Pons (tissue), 1 donor: ENCODE measurements around the gene ALPK3.
A peak's percentile ranks its signal among the peaks of the same experiment; 100 is the strongest.
"Not testable (repeated sequence)": the region's sequence is repeated elsewhere in the genome, so short reads cannot be mapped to it uniquely, and the experiment has no call there.

Experiments
- DNase-seq: peaks from one replicate; pipeline ENCODE4 v3.0.0-alpha.2; 2016; ENCODE audit warnings: low spot score

Gene ALPK3

DNA sequence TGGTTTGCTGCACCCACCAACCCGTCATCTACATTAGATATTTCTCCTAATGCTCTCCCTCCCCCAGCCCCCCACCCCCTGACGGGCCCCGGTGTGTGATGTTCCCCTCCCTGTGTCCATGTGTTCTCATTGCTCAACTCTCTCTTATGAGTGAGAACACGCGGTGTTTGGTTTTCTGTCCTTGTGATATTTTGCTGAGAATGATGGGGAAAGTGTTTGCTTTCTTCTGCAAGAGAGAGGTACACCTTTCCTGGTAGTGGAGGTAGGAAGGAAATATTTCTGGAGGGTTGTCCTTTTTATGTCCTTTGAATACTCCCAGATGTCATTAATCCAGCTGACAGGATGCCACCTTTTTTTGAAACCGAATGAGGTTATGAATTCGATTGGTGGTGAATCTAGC, 56.8 kb downstream of the ALPK3 start:
- no peak for DNase-seq

DNA sequence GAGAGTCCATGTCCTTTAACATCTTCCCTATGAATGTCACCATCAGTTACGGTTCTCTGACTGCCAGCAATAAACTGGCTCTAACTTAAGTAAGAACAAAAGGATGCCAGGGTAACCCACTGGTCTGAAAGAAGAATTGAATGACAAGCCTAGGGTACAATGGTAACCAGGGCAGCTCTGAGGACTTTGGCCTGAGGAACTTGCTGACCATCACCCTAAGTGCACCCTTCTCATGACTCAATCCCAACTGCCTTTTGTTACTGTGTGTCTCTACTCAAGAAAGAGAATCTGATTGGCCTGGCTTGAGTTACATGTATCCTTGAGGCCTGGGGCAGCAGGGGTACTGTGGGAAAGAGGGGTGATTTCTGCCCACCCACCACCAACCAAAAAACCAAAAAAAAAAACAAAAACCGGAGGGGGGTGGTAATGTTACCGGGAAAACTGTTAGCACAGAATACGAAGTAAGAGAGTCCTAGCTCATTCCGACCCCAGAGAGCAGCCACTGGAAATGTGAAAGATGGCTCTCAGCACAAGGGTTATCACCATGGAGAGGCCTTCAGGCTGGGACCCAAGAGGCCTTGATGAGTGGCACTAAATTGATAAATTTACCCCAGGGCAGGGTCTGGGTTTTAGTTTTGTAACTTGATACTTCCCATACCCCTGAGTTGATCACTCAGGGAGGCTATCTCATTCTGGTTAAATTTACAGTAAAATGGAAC, 58.0 kb downstream of the ALPK3 start:
- DNase-seq, result peak; percentile 47

DNA sequence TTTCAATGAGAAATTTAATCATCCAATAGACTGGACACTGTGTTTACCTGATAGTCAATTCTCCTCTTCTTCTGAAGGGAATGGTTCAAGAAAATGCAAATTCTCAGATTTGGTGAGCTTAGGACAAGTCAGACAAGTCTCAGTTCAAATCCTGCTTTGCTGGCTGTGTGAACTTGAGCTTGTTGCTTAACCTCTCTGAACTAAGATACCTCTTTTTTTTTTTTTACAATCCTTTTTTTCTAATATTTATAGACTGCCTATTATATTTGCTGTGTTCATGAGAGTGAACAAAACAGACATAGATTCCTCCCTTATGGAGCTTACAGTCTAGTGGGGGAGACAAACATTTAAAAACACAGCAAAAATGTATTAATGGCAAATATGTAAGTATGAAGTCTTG, 59.1 kb downstream of the ALPK3 start:
- DNase-seq, result no peak

DNA sequence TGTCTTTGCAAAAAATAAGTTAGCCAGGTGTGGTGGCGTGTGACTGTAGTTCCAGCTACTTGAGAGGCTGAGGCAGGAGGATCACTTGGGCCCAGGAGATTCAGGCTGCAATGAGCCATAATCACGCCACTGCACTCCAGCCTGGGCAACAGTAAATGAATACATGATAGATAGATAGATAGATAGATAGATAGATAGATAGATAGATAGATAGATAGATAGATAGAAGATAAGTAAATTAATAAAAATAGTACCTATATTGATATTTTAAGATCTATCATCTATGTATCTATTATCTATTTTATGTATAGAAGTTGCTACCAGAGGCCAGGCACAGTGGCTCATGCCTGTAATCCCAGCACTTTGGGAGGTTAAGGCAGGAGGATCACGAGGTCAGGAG, 60.5 kb downstream of the ALPK3 start:
- not testable (repeated sequence) for DNase-seq

DNA sequence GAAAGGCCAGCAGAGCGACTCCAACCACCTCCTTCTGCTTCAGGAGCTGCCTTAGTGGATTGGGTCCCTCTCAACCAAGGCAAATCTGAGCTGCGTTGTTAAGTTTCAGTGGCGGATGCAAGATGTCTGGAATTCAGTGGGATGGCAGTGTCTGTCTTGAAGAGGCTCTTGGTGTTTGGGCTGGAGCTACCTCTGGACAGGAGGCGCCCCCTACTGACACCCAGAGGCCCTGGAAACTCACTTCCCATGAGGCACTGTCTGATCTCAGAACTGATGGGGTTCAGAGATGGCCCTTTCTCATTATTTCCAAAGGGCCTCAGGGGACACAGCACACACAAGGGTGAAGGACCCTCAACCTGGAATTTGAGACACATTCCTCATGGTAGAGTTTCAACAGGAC, 61.3 kb downstream of the ALPK3 start:
- DNase-seq, result peak; percentile 66

DNA sequence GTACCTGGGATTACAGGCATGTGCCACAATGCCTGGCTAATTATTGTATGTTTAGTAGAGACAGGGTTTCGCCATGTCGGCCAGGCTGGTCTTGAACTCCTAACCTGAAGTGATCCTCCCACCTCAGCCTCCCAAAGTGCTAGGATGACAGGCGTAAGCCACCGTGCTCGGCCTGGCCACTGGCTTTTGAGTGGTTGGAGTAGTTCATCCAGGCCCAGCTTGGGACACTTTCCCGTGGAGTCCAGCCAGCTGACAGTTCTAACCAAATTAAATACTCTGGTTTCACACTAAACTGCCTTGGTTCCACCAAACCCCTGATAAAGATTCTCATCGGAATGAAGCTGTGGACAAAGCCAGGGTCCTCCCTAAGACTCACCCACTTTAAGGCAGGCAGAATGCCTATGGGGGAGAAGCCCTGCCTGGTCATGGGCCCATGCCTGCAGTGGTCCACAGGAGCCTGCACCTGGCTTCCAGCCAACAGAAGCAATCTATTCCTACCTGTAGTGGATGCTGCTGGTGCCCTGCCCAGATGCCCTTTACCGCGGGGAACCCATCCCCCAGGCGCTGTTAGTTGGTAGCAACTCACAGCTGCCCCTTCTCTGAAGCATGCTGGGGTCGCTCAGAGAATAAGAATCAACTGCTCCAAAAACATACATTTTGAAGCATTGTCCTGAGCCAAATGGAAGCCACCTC, 62.1 kb downstream of the ALPK3 start:
- DNase-seq, result no peak

DNA sequence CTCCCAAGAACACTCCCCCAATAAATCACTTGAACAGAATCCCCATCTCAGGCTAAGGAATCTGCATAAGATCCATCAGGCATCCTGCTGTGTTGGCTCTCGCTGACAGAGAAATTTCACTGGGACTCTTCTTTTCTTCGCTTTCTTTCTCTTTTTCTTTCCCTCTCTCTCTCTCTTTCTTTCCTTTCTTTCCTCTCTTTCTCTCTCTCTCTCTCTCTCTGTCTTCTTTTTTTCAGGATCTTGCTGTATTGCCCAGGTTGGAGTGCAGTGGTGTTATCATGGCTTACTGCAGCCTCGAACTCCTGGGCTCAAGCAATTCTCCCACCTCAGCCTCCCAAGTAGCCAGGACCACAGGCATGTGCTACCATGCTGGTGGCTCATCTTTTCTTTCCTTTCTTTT, 62.9 kb downstream of the ALPK3 start:
- no peak for DNase-seq

DNA sequence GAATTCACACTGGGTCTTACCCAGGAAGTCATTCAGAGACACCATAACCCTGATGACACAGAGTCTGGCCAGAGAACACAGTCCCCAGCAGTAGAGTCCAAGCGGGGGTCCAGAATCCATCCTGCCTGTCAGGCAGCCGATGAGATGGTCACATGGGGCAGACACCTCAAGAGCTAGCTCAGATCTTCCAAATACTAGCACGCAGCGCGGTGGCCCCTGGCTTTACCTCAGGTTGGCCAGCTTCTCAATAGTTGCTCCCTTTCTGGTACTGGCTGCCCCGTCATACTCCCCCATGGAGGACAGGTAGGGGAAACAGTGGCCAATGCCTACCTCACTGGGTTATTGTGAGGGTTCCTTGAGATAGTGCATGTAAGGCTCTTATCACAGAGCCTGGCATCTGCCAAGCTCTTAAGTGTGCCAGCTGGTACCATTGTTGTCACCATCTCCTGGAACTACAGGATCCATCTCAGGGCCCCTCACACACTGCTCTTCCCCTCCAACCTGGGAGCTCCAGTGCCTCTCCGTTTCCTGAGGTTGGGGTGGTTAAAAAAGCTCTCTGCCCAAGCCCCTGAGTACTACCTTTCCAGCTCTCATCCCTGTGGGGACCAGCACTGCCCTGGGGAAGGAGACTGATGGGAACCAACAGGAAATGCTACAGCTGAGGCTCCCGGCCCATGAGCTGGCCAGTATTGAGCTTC, 63.8 kb downstream of the ALPK3 start:
- no peak for DNase-seq

DNA sequence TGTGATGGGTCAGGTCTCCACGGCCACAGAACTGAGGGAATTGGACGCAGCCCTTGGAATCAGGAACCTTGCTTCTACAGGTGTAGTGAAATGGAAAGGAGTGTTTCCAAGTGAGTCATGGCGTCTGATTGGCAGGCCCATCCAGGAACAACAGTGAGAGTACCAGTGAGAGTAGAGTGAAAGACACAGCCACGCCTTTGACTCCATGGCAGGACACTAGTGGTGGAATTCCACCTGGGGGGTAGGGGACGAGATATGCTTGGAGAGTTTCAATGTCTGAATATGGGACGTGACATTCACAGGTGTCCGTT, 64.3 kb downstream of the ALPK3 start:
- no peak for DNase-seq

DNA sequence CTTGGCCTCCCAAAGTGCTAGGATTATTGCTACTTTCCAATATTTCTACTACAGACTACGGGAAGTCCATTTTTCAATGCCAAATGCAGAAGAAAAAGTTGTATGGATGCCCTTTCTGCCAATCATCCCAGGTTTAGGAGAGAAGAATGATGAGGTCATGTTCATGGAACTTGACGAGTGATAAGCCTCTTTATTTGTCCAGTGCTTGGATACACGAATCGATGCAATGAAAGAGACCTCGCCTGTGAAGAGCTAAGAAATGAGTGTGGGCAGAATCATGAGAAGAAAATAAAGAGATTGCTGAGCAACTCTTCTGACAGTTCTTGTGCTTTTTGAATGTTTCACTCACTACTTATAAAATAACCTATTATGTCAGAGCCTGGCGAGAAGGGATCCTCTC, 66.3 kb downstream of the ALPK3 start:
- DNase-seq, result no peak

DNA sequence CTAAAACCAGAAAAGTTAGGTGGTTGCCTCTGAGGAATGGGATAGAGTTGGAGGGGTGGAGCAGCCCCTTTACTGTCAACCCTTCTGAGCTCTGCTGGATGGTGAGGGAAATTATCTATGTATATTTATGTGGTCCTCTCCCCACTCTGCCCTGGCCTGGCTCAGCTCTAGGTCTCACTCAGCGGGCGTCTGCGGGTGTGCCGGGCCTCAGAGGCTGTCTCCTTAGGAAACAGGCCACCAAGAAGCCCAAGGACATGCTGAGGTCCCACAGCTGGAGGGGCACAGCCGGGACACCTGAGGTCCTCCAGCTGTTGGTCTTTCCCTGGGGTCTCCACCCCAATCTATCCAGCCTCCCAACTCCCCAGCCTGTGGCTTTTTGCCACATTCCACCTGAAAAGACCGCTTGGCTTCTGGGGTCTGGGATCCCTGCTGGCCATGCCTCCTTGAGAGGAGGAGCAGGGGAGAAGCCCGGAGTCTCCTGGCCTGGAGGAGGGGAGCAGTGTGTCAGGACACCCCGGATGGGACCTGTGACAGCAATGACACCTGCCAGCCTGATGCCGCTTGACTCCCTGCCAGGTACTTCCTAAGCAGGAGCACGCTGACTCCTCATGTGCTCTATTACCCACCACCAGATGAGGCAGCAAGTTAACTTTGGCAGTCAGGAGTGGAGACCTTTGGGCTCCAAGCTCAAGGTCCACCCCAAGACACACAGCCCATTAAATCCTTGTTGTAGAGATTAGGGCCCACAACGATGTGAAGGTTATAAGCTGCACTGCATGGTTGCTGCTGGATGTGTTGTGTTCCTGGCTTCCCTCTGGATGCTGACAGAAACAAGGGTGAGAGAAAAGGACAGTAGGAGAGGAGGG, 67.0 kb downstream of the ALPK3 start, which contains the start of gene SLC28A1:
SLC28A1 (plus strand) TSS at position 747 of the 866 bp plus-strand sequence. CDS start 3,099 bp downstream, outside the sequence.
- no peak for DNase-seq

DNA sequence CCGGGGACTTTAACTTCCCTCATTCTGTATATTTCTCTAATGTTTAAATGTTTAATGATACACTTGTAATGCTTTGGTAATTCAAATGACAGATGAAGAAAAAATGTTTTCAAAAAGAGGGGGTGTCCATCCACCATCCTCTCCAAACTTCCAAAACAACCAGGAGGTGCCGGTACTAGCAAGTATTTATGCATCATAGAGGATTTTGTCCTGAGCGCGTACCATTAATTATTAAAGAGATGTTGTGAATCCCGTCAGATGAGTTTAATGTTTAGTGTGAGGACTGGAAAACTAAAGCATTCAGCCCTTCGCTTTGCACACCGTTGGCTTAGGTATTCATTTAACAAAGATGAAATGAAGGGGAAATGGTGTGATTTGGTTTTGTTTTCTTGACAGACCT, 68.6 kb downstream of the ALPK3 start:
- no peak for DNase-seq

DNA sequence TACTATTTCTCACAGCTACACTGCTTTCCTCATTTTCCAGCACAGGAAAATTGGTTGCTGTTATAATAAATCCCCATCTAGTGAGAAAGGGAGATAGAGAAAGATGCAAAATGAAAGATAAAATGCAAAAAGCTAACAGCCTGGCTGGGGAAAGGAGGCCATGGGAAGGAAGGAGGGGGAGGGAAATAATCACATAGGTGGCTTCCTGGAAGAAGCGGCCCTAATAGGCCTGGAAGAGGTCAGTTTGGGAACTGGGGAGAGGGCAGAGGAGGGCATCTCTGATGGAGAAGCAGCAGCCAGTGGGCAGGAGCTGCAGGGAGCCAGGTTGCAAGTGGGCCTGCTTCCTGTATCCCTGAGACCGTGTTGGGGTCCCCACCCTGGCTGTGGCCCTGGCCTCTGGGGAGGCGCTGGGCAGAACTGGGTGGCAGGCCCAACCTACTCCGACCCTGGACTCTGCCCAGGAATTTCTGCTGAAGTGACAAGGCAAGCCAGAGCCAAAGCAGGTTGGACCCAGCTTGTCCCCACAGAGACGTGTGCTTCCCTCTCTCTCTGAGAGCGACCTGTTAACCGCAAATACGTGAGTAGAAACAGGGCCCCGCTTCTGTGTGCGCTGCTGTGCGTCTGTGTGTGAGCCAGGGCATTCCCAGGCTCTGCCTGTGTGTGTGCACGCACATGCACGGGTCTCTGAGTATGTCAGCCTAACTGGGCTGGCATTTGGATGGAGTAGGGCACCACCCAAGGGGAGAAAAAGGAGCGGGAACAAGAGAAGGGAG, 69.2 kb downstream of the ALPK3 start:
- no peak for DNase-seq

DNA sequence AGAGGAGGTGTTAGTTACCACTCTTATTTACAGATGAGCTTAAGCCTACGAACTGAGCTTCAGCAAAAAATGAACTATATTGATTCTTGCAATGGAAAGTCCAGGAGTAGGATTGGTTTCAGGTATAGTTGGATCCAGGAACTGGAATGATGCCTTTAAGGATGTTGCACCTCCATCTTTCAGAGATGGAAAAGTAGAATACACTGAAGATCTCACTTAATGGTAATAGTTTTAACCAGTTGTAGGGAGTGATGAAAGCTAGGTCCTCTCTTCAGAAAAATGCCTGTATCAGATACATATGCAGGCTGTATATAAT, 69.8 kb downstream of the ALPK3 start:
- DNase-seq, result no peak

DNA sequence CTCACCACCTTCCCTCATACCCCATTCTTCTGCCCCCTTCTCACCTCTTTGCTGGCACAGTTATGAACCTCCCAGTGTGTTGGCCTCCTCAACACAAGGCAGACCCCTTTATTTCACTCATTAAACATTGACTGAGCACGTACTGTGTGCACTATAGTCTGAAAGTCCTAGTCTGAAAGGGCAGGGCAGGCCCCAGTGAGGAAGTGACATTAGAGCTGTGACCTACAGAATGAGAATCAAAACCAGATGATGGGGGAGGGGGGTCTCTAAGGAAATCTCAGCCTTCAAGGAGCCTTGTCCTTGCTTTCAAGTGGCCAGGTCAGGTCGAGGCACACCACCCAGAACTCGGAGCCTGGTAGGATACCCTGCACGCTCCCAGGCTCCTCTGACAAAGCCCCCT, 70.8 kb downstream of the ALPK3 start:
- no peak for DNase-seq

DNA sequence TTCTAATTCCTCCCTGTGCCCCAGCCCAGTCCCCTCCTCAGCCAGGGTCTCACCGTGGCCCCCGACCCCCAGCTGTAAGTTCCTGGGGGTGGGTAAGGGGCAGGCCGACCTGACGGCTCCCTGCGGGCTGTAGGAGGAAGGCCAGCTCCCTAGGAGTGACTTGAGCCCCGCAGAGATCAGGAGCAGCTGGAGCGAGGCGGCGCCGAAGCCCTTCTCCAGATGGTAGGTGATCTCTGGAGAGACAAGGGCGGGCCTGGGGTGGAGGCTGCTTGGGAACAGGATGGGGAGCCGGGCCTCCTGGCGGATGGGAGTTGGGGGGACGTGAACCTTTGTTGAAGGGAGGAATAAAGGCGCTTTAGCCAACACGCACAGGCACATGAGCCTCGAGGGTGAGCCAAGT, 71.5 kb downstream of the ALPK3 start:
- no peak for DNase-seq

DNA sequence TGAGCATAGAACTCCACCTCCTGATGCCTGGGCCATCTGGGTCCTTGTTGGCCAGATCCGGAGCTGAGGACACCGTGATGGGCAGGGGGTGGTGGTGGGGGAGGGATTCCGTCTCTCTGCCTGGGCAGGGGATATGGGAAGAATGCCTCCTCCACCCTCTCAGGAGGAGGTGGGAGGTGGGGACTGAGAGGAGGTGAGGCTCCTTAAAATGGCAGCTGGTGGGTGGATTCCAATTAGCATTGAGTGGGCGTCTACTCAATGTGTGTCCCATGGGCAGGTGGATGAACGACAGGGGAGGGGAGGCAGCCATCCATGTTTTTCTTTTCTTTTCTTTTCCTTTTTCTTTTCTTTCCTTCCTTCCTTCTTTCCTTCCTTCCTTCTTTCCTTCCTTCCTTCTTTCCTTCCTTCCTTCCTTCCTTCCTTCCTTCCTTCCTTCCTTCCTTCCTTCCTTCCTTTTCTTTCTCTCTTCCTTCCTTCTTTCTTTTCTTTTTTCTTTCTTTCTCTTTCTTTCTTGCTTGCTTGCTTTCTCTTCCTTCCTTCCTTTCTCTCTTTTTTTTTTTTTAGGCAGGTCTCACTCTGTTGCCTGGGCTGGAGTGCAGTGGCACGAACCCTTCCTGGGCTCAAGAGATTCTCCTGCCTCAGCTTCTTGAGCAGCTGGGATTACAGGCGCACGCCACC, 72.3 kb downstream of the ALPK3 start:
- DNase-seq, result no peak

DNA sequence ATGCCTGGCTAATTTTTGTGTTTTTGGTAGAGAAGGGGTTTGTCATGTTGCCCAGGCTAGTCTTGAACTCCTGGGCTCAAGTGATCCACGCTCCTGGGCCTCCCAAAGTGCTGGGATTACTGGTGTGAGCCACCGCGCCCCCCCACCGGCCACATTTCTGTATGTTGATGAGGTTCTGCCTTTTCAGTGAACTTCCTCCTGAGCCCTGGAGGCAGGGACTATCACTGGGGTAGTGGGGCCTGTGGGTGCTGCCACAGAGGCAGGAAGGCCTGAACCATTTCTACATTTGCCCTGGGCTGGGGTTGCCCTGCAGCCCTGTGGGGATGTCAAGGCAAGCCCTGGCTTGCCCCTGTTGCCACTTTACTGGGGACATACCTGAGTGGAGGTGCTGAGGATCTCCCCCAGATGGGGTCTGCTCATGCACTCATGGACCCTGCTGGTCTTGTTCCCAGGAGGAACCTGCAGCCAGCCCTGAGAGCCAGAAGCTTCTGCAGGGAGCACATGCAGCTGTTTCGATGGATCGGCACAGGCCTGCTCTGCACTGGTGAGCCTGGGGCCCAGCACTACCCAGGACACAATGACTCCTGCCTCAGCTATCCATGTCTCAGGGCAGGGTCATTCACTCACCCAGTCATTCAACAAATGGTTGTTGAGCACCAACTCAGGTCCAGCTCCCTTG, 73.0 kb downstream of the ALPK3 start:
- DNase-seq, result no peak

DNA sequence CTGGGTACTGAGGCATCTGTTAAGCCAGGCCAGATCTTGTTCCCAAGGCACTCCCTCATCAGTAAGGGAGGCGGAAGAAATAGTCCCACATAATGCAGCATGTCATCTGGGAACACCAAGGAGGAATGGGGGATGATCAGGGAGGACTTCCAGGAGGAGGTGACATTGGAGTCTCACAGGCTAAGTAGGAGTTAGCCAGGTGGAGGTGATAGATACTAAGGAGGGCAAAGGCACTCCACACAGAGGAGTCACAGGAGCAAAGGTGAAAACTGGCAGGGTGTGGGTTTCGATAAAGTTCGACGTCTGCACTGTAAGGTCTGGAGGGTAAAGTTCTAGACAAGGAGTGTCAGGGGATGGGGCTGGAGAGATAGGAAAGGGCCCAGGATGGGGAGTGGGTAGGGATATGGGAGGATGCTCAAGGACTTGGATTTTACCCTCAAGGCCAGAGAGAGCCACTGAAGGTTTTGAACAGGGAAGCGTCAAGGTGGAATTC, 73.6 kb downstream of the ALPK3 start:
- DNase-seq, result no peak

DNA sequence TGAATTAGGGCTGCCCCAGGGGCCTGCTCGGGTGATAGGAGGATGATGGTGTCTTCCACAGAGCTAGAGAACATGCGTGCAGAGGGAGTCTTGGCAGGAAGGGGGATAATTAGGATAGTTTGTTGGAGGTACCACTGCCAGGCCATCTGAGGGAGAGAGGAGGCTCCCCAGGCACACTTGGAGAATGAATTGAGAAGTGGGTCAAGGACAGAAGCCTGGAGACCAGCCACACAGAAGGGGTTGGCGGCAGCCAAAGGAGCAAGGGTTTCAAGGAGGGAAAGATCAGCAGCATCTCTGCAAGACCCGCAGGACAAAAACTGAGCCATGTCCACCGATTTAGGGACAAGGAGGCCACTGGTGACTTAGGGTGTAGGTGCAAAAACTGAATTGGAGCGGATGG, 74.2 kb downstream of the ALPK3 start:
- DNase-seq, result no peak
